H1 (cell line): ENCODE measurements around the gene DPYSL3. TPM values are rescaled to one million over a fixed set of nuclear protein-coding genes. Genes with fewer than 3 reads are reported as not detected.

Experiments
- KDM1A ChIP-seq: fragments of 200-600, 300-600 bp; sonication (generic); IDR thresholded peaks from 2 replicates; pipeline ENCODE4 v1.7.1; 2016; ENCODE audit warnings: mild to moderate bottlenecking, low read length, borderline replicate concordance
- polyA plus RNA-seq, 7 experiments: library from polyadenylated mRNA; depleted of rRNA in 3 of 7; stranded (reverse) in 5 of 7; unstranded in 2 of 7; fragments of >200 nt in 5 of 7; fragments of 200-250 nt in 2 of 7; gene quantifications; 1 replicate in 5 of 7; 2 replicates in 1 of 7; 4 replicates in 1 of 7; pipeline versions ENCODE4 v1.2.1 to v1.2.3, GENCODE V29; 2011 to 2013; ENCODE audit warnings: missing spikeins in 2 of 7, mixed read lengths in 2 of 7
- total RNA-seq: library from RNA; stranded (reverse); fragmentation: NEBNext Ultra II Directional; extraction: Animal tissue kit (Norgen Biotek cat#: 25700); gene quantifications from 2 replicates; pipeline ENCODE4 v1.2.1, GENCODE V29; 2021
- TF ChIP-seq, protein P1 (sequence below): IDR thresholded peaks from 2 replicates; pipeline ENCODE4 v1.6.1; 2012; ENCODE audit warnings: inconsistent platforms

Gene DPYSL3
- total and polyA plus RNA-seq, 2 of the 8 experiments (the other 6 are each of a cell fraction or from before 2014, with no cell fraction given), result 268 to 387 TPM

DNA sequence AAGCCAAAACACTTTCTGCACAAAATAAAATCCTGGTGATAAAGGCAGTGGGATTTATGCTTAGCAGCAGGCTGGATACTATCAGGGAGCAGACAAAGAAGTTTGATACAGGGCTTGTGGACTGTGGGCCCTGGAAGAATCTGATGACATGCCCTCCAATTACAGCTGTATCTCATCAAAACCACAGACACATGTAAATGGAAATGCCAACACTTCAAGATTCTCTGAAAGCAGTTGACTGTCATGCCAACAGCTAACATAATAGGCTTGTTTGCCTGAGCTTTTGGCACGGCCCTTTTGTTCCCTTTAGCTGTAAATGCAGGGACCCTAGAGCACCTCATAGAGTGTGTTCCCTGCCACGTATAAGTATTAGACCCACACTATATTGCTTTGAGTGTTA lies 160.6 kb downstream of the DPYSL3 start (continued):
- no peak for TF ChIP-seq KDM1A
- TF ChIP-seq, protein P1, sequence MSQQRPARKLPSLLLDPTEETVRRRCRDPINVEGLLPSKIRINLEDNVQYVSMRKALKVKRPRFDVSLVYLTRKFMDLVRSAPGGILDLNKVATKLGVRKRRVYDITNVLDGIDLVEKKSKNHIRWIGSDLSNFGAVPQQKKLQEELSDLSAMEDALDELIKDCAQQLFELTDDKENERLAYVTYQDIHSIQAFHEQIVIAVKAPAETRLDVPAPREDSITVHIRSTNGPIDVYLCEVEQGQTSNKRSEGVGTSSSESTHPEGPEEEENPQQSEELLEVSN, result no peak
